Mesenchymal stem cell (in vitro differentiated cells and primary cell): Measurements from ENCODE around the gene SLC35E1.

Source experiments
- DNase-seq: peaks from one replicate; pipeline ENCODE4 v3.0.0-alpha.2; 2013
- H2AFZ ChIP-seq: one replicate; pipeline ENCODE4 v1.6.1; 2013; ENCODE audit warnings: low read depth, mild to moderate bottlenecking, control low read depth, inconsistent platforms, low read length, moderate library complexity
- H2AK5ac ChIP-seq: 2 replicates; pipeline ENCODE4 v1.6.1; 2013; ENCODE audit warnings: low read length, moderate library complexity, mild to moderate bottlenecking, inconsistent platforms; ENCODE audit not compliant: severe bottlenecking
- H2BK120ac ChIP-seq: one replicate; pipeline ENCODE4 v1.6.1; 2013; ENCODE audit warnings: low read depth, mild to moderate bottlenecking, inconsistent platforms, low read length, moderate library complexity
- H2BK12ac ChIP-seq, 2 experiments: one replicate each; pipeline ENCODE4 v1.6.1; 2013; ENCODE audit warnings: inconsistent platforms in 2 of 2, low read length in 2 of 2, mild to moderate bottlenecking in 2 of 2, moderate library complexity in 2 of 2, control low read depth in 1 of 2
- H2BK15ac ChIP-seq: one replicate; pipeline ENCODE4 v1.6.1; 2013; ENCODE audit warnings: mild to moderate bottlenecking, low read depth, inconsistent platforms; ENCODE audit not compliant: poor library complexity, severe bottlenecking
- H2BK5ac ChIP-seq: 2 replicates; pipeline ENCODE4 v1.6.1; 2013; ENCODE audit warnings: low read depth, mild to moderate bottlenecking, low read length, control low read depth, inconsistent platforms; ENCODE audit not compliant: poor library complexity, severe bottlenecking
- H3K14ac ChIP-seq, 2 experiments: one replicate each; pipeline ENCODE4 v1.6.1; 2013; ENCODE audit warnings: inconsistent platforms in 2 of 2, low read length in 2 of 2, control low read depth in 1 of 2, mild to moderate bottlenecking in 1 of 2, moderate library complexity in 1 of 2
- H3K18ac ChIP-seq, 2 experiments: one replicate each; pipeline ENCODE4 v1.6.1; 2013; ENCODE audit warnings: inconsistent platforms in 2 of 2, low read length in 2 of 2, control low read depth in 1 of 2, low read depth in 1 of 2, mild to moderate bottlenecking in 1 of 2
- H3K23ac ChIP-seq, 2 experiments: one replicate each; pipeline ENCODE4 v1.6.1; 2013; ENCODE audit warnings: inconsistent platforms in 2 of 2, low read length in 2 of 2, mild to moderate bottlenecking in 2 of 2, moderate library complexity in 2 of 2, control low read depth in 1 of 2
- H3K27ac ChIP-seq: 2 replicates; pipeline ENCODE4 v1.5.1; 2013; ENCODE audit warnings: mild to moderate bottlenecking, moderate library complexity, low read length, control low read depth, inconsistent platforms; ENCODE audit not compliant: poor library complexity, severe bottlenecking
- H3K27me3 ChIP-seq, 2 experiments: 2 replicates each; pipeline versions ENCODE4 v1.6.1 to v1.7.0; 2013; ENCODE audit warnings: low read length in 2 of 2, mild to moderate bottlenecking in 2 of 2, moderate library complexity in 2 of 2, control low read depth in 1 of 2, inconsistent platforms in 1 of 2; ENCODE audit not compliant: control insufficient read depth in 1 of 2, insufficient read depth in 1 of 2
- H3K36me3 ChIP-seq, 2 experiments: 2 replicates each; pipeline versions ENCODE4 v1.6.1 to v1.7.0; 2013; ENCODE audit warnings: low read length in 2 of 2, control low read depth in 1 of 2, inconsistent platforms in 1 of 2, low read depth in 1 of 2, mild to moderate bottlenecking in 1 of 2; ENCODE audit not compliant: insufficient read depth in 2 of 2, control insufficient read depth in 1 of 2
- H3K4ac ChIP-seq, 2 experiments: one replicate each; pipeline ENCODE4 v1.6.1; 2013; ENCODE audit warnings: inconsistent platforms in 2 of 2, low read length in 2 of 2, mild to moderate bottlenecking in 2 of 2, moderate library complexity in 2 of 2, control low read depth in 1 of 2, low read depth in 1 of 2
- H3K4me1 ChIP-seq: 2 replicates; pipeline ENCODE4 v1.6.1; 2013; ENCODE audit warnings: low read depth, low read length, control low read depth; ENCODE audit not compliant: control insufficient read depth, insufficient read depth
- H3K4me2 ChIP-seq: 2 replicates; pipeline ENCODE4 v1.6.1; 2013; ENCODE audit warnings: low read length, mild to moderate bottlenecking, inconsistent platforms; ENCODE audit not compliant: poor library complexity, severe bottlenecking
- H3K4me3 ChIP-seq, 2 experiments: 2 replicates each; pipeline versions ENCODE4 v1.5.1 to v1.7.0; 2013; ENCODE audit warnings: low read length in 2 of 2, mild to moderate bottlenecking in 2 of 2, control low read depth in 1 of 2, low read depth in 1 of 2; ENCODE audit not compliant: insufficient read depth in 1 of 2
- H3K79me1 ChIP-seq: replicated peaks from 2 replicates; pipeline ENCODE4 v1.6.1; 2013; ENCODE audit warnings: mild to moderate bottlenecking, control low read depth, low read length, inconsistent platforms; ENCODE audit not compliant: poor library complexity, severe bottlenecking
- H3K9ac ChIP-seq: 2 replicates; pipeline ENCODE4 v1.7.0; 2013; ENCODE audit warnings: mild to moderate bottlenecking, low read length, moderate library complexity
- H3K9me3 ChIP-seq: 2 replicates; pipeline ENCODE4 v1.7.0; 2013; ENCODE audit warnings: mild to moderate bottlenecking, low read length; ENCODE audit not compliant: control insufficient read depth
- H4K8ac ChIP-seq: one replicate; pipeline ENCODE4 v1.6.1; 2013; ENCODE audit warnings: inconsistent platforms, mild to moderate bottlenecking, low read length, moderate library complexity
- H4K91ac ChIP-seq: one replicate; pipeline ENCODE4 v1.6.1; 2013; ENCODE audit warnings: mild to moderate bottlenecking, low read length, inconsistent platforms
- WGBS: methylation state at CpG from one replicate; pipeline ENCODE4 v1.1.7; 2013; ENCODE audit warnings: mixed read lengths; 5-methylcytosine and 5-hydroxymethylcytosine counted together

Gene SLC35E1

DNA sequence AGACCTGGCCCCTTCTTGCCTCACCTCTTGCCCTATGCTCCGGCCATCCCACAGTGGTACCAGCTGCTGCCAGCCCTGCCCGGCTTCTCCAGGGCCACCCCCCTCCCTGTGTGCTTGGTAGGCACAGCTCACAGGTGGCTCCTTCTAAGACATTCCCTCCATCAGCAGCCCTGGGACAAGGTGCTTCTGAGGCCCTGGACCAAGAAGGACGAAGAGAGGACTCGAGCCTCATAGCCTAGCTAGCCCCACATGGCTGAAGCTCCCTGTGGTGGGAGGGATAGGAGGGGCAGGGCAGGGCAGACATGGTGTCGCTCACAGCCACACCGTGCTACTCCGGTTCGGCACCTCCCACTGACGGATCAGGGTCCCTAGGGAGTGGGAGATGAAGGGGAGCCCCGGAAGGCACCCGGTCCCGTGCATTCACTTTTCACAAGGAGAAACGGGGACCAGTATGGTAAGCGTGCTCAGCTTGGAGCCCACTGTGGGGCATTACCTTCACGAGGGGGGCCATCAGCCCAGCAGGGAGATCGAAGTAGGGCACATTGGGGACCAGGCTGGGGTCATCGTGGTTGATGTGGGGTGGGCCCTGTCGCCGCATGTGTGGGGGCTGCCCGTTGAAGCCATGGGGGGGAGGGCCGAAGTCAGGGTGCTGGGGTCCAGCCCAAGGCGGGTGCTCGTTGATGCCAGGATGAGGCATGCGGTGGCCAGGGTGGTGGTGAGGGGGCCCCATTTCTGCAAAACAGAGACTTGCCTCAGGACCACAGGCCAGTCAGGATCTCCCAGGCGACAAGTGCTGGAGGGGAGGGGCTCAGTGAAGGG lies 49.4 kb downstream of the SLC35E1 start:
- Histone ChIP-seq H4K8ac (no peak overlapping the region), H3K18ac (no peak overlapping the region)

DNA sequence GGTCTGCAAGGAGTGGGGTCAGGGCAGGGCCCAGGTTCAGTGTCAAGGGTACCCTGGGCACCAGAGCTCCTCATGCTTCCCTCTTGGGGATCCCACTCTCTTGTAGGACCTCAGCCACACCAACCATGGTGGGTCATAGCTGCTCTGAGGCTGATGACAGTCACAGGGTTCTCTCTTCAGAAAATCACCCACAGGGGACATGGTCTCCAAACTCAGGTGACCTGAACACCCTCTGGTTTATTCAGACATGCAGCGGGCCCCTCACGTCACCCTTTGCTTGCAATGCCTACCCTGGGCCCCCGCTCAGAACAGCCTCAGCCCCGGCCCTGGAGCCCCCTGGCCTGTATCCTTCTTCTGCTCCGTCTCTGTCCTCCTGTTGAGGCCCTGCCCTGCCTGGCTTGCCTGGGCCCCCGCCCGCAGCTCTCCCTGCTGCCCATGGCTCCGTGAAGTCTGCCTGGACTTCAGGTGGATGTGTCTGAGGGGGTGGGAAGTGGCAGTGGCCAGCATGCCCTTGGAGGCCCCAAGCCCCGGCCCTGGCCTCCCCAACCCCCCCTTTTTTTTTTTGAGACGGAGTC lies 50.4 kb downstream of the SLC35E1 start:
- no peaks in the 10 kb centered on the region for H3K27me3 ChIP-seq
- no peak overlapping the region for H4K8ac ChIP-seq
- H3K14ac ChIP-seq = no peak overlapping the region
- WGBS = 98% methylated on average over 9 of the region's 10 CpGs
- no peak overlapping the region for H3K18ac ChIP-seq
- no peak overlapping the region for H2BK120ac ChIP-seq
- peaks cover 46% of the 10 kb centered on the region for H3K79me1 ChIP-seq
- H2BK15ac ChIP-seq = no peak overlapping the region
- no peak overlapping the region for H3K4ac ChIP-seq
- H2BK5ac ChIP-seq = no peak overlapping the region
- no peak for DNase-seq
- no peaks in the 10 kb centered on the region for H3K9me3 ChIP-seq
- no peak overlapping the region for H3K27ac ChIP-seq
- H4K91ac ChIP-seq = no peak overlapping the region
- H3K4me1 ChIP-seq = peaks cover 2% of the 10 kb centered on the region
- no peak overlapping the region for H2AFZ ChIP-seq
- peaks cover 96% of the 10 kb centered on the region in 2 experiments for H3K36me3 ChIP-seq
- no peak overlapping the region for H3K4me2 ChIP-seq
- no peak overlapping the region for H2BK12ac ChIP-seq
- H2AK5ac ChIP-seq = no peak overlapping the region
- no peak overlapping the region for H3K4me3 ChIP-seq
- no peak overlapping the region for H3K9ac ChIP-seq
- H3K23ac ChIP-seq = no peak overlapping the region

More for the DNA sequence above, 49.4 kb downstream of the SLC35E1 start:
- no peak overlapping the region for H3K9ac ChIP-seq
- no peak overlapping the region for H2AFZ ChIP-seq
- no peak overlapping the region for H3K14ac ChIP-seq
- H2AK5ac ChIP-seq = no peak overlapping the region
- DNase-seq = no peak
- no peaks in the 10 kb centered on the region for H3K27me3 ChIP-seq
- H3K36me3 ChIP-seq = peaks cover 96% of the 10 kb centered on the region in 2 experiments
- H4K91ac ChIP-seq = no peak overlapping the region
- peaks cover 2% of the 10 kb centered on the region for H3K4me1 ChIP-seq
- no peak overlapping the region for H3K27ac ChIP-seq
- H3K23ac ChIP-seq = no peak overlapping the region
- H2BK15ac ChIP-seq = no peak overlapping the region
- no peaks in the 10 kb centered on the region for H3K9me3 ChIP-seq
- no peak overlapping the region for H3K4me2 ChIP-seq
- peaks cover 46% of the 10 kb centered on the region for H3K79me1 ChIP-seq
- H3K4ac ChIP-seq = no peak overlapping the region
- H2BK12ac ChIP-seq = no peak overlapping the region
- WGBS = 97% methylated on average over 25 of the region's 25 CpGs
- no peak overlapping the region for H2BK120ac ChIP-seq
- H3K4me3 ChIP-seq = no peak overlapping the region
- no peak overlapping the region for H2BK5ac ChIP-seq

DNA sequence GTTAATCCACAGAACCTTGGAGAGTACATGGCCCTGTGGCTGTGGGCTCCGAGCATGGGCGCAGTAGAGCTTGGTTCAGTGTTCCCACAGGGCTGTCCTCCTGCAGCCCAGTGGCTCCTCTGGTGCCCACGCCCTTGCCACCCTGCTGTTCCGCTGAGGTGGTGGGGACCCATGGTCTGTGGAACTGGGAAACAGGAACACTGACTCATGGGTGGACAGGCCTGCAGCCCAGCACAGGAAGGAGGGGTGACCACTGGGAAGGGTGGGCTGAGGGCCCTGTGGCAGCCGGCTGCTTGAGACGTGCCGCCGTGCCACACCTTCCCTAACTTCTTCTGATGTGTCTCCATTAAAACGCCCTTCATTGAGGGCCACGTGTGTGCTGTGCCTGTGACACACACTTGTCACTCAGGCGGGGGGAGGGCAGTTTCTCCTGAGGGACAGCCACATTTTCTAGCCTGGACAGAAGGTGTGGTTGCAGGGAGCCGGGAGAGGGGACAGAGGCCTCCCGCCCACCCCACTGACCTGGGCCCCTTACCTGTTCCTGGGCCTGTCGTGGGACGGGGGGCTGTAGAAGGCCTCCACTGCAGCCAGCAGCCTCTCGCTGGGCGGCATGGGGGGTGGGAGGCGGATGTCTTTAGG lies 51.1 kb downstream of the SLC35E1 start:
- H3K14ac ChIP-seq = no peak overlapping the region
- H2AFZ ChIP-seq = no peak overlapping the region
- no peak overlapping the region for H4K91ac ChIP-seq
- H2AK5ac ChIP-seq = no peak overlapping the region
- no peak overlapping the region for H3K4ac ChIP-seq
- no peak for DNase-seq
- no peak overlapping the region for H3K18ac ChIP-seq
- H3K27ac ChIP-seq = no peak overlapping the region
- H3K4me1 ChIP-seq = peaks cover 2% of the 10 kb centered on the region
- no peaks in the 10 kb centered on the region for H3K27me3 ChIP-seq
- WGBS = 96% methylated on average over 15 of the region's 18 CpGs
- peak overlapping the region in 1 of 2 experiments; percentile 16 for H3K4me3 ChIP-seq
- no peak overlapping the region for H2BK120ac ChIP-seq
- no peak overlapping the region for H3K9ac ChIP-seq
- no peak overlapping the region for H2BK15ac ChIP-seq
- peaks cover 94 to 96% of the 10 kb centered on the region in 2 experiments for H3K36me3 ChIP-seq
- peaks cover 47% of the 10 kb centered on the region for H3K79me1 ChIP-seq
- no peaks in the 10 kb centered on the region for H3K9me3 ChIP-seq
- no peak overlapping the region for H3K4me2 ChIP-seq
- H3K23ac ChIP-seq = no peak overlapping the region
- no peak overlapping the region for H2BK5ac ChIP-seq
- no peak overlapping the region for H2BK12ac ChIP-seq
- H4K8ac ChIP-seq = no peak overlapping the region
